Measurements from ENCODE around the gene DYNC1I1. TPM values are rescaled to one million over a fixed set of nuclear protein-coding genes. Genes with fewer than 3 reads are reported as not detected.

DYNC1I1 gene
- polyA plus RNA-seq, 1 of the 3 experiments (the other 2 are of a cell fraction), result 0.05 TPM

DNA sequence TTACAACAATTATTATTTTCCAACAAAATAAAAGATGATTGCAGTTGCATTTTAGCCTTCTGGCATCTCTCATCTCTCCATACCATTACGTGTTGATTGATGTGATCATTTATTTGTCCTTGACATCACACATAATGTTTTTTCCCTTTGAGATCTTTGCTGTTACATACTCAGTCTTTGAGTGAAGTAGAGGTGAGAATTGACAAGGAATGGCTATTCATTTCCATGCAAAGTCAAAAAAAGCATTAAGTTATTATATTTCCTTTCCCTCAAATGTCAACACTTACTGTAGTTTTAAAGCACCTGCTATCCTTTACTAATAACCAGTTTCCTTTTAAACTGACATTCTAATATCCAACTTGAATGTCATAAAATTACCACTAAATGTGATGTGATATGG, 33.6 kb downstream of the DYNC1I1 start:
- Histone ChIP-seq H3K9ac (no peak overlapping the region), H3K4me3 (ENCODE audit: low read depth in 2 of 2, low read length in 1 of 2) (no peak overlapping the region), H4K20me1 (ENCODE audit: insufficient read depth) (no peaks in the 10 kb centered on the region), H3K27ac (ENCODE audit: low read depth in 2 of 2, low read length in 1 of 2) (no peak overlapping the region), H3K36me3 (replicated peaks in 1 of 2; ENCODE audit: control insufficient read depth in 1 of 2, insufficient read depth in 2 of 2, low read length in 1 of 2) (no peaks in the 10 kb centered on the region), H3K79me2 (ENCODE audit: insufficient read depth) (no peaks in the 10 kb centered on the region), H2AFZ (ENCODE audit: low read depth) (no peak overlapping the region), H3K4me2 (no peak overlapping the region), H3K9me2 (no peaks in the 10 kb centered on the region), H3F3A (replicated peaks; ENCODE audit: insufficient read depth) (no peaks in the 10 kb centered on the region), H3K9me3 (no peaks in the 10 kb centered on the region), H3K4me1 (ENCODE audit: control insufficient read depth in 1 of 2, insufficient read depth in 2 of 2, low read depth in 1 of 2, low read length in 1 of 2) (peaks cover 0 to 8% of the 10 kb centered on the region in 2 experiments; a peak in 2 of 4 replicates), H3K27me3 (ENCODE audit: insufficient read depth) (0 out of 2 replicates have a peak, but pooled peaks cover 6% of the 10 kb centered on the region)
- TF ChIP-seq YY1 (IDR thresholded peaks at IDR 0.05; ENCODE audit: low read depth), result no peak
- no peak for TF ChIP-seq TCF12 (IDR thresholded peaks at IDR 0.05)
- TF ChIP-seq GATA2 (CRISPR knock-in tag; IDR thresholded peaks at IDR 0.05), result no peak
- TF ChIP-seq, protein P1, sequence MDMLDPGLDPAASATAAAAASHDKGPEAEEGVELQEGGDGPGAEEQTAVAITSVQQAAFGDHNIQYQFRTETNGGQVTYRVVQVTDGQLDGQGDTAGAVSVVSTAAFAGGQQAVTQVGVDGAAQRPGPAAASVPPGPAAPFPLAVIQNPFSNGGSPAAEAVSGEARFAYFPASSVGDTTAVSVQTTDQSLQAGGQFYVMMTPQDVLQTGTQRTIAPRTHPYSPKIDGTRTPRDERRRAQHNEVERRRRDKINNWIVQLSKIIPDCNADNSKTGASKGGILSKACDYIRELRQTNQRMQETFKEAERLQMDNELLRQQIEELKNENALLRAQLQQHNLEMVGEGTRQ (IDR thresholded peaks at IDR 0.05; ENCODE audit: borderline replicate concordance, low read depth, low read length), result no peak
- no peak for TF ChIP-seq TAF1 (IDR thresholded peaks at IDR 0.05; ENCODE audit: borderline replicate concordance, low read depth, low read length)
- no peak for TF ChIP-seq GABPA (IDR thresholded peaks at IDR 0.05; ENCODE audit: low read depth)
- no peak for TF ChIP-seq MXI1 (IDR thresholded peaks at IDR 0.05; ENCODE audit: low read depth, low read length)
- TF ChIP-seq NRF1 (IDR thresholded peaks at IDR 0.05; ENCODE audit: low read depth, low read length), result no peak
- no peak for TF ChIP-seq NFIC (IDR thresholded peaks at IDR 0.05; ENCODE audit: borderline replicate concordance)
- TF ChIP-seq RFX5 (IDR thresholded peaks at IDR 0.05; ENCODE audit: low read length), result no peak
- TF ChIP-seq MAX (IDR thresholded peaks at IDR 0.05; ENCODE audit: low read depth), result no peak
- TF ChIP-seq, protein P2, sequence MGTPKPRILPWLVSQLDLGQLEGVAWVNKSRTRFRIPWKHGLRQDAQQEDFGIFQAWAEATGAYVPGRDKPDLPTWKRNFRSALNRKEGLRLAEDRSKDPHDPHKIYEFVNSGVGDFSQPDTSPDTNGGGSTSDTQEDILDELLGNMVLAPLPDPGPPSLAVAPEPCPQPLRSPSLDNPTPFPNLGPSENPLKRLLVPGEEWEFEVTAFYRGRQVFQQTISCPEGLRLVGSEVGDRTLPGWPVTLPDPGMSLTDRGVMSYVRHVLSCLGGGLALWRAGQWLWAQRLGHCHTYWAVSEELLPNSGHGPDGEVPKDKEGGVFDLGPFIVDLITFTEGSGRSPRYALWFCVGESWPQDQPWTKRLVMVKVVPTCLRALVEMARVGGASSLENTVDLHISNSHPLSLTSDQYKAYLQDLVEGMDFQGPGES (IDR thresholded peaks at IDR 0.05; ENCODE audit: low read depth, low read length), result no peak
- no peak for TF ChIP-seq RXRA (IDR thresholded peaks at IDR 0.05; ENCODE audit: borderline replicate concordance, low read depth)
- TF ChIP-seq CHD2 (IDR thresholded peaks at IDR 0.05; ENCODE audit: low read length, partially characterized antibody), result no peak
- CTCF ChIA-PET, result interaction anchor here (1.0 kb wide), 1 partner anchor 11 kb away, joined by 4 read pairs; no protein-coding TSS in a partner anchor
- 24% methylated on average over 1 of the region's 1 CpG for WGBS (ENCODE audit: low lambda C conversion rate)
- DNase-seq, result no peak
- POLR2A ChIA-PET, result no interaction called here

GRCh38 chr7:95808396-95808795, 36.0 kb downstream of the DYNC1I1 start:
- TF ChIP-seq MEF2A (IDR thresholded peaks at IDR 0.05; ENCODE audit: borderline replicate concordance, low read depth) (no peak), MXI1 (IDR thresholded peaks at IDR 0.05; ENCODE audit: low read depth, low read length) (no peak), TCF12 (IDR thresholded peaks at IDR 0.05) (no peak), TAF1 (IDR thresholded peaks at IDR 0.05; ENCODE audit: borderline replicate concordance, low read depth, low read length) (no peak), TEAD4 (IDR thresholded peaks at IDR 0.05; ENCODE audit: borderline replicate concordance, insufficient read depth) (no peak), MAX (IDR thresholded peaks at IDR 0.05; ENCODE audit: low read depth) (no peak), CHD2 (IDR thresholded peaks at IDR 0.05; ENCODE audit: low read length, partially characterized antibody) (no peak), RXRA (IDR thresholded peaks at IDR 0.05; ENCODE audit: borderline replicate concordance, low read depth) (no peak)
- TF ChIP-seq, protein P3, sequence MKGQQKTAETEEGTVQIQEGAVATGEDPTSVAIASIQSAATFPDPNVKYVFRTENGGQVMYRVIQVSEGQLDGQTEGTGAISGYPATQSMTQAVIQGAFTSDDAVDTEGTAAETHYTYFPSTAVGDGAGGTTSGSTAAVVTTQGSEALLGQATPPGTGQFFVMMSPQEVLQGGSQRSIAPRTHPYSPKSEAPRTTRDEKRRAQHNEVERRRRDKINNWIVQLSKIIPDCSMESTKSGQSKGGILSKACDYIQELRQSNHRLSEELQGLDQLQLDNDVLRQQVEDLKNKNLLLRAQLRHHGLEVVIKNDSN (IDR thresholded peaks at IDR 0.05; ENCODE audit: borderline replicate concordance, low read depth), result no peak
- 35% methylated on average over 2 of the region's 2 CpGs for WGBS (ENCODE audit: low lambda C conversion rate)
- CTCF ChIA-PET, result interaction anchor here (0.7 to 3.0 kb wide), 4 partner anchors 14 to 118 kb away, joined by 3 to 8 read pairs (median 4); no protein-coding TSS in a partner anchor
- no peaks in the 10 kb centered on the region for H3K9me2 ChIP-seq
- H3K4me3 ChIP-seq (ENCODE audit: low read depth in 2 of 2, low read length in 1 of 2), result no peak overlapping the region
- H3K27me3 ChIP-seq (ENCODE audit: insufficient read depth), result no peaks in the 10 kb centered on the region
- no peaks in the 10 kb centered on the region for H3K36me3 ChIP-seq (replicated peaks in 1 of 2; ENCODE audit: control insufficient read depth in 1 of 2, insufficient read depth in 2 of 2, low read length in 1 of 2)
- H3K9ac ChIP-seq, result no peak overlapping the region
- POLR2A ChIA-PET, result no interaction called here
- H3K4me2 ChIP-seq, result no peak overlapping the region
- H3F3A ChIP-seq (replicated peaks; ENCODE audit: insufficient read depth), result no peaks in the 10 kb centered on the region
- H3K79me2 ChIP-seq (ENCODE audit: insufficient read depth), result no peaks in the 10 kb centered on the region
- H2AFZ ChIP-seq (ENCODE audit: low read depth), result no peak overlapping the region
- peaks cover 0 to 15% of the 10 kb centered on the region in 2 experiments; a peak in 2 of 4 replicates for H3K4me1 ChIP-seq (ENCODE audit: control insufficient read depth in 1 of 2, insufficient read depth in 2 of 2, low read depth in 1 of 2, low read length in 1 of 2)
- no peaks in the 10 kb centered on the region for H3K9me3 ChIP-seq
- DNase-seq, result no peak
- no peaks in the 10 kb centered on the region for H4K20me1 ChIP-seq (ENCODE audit: insufficient read depth)
- no peak overlapping the region for H3K27ac ChIP-seq (ENCODE audit: low read depth in 2 of 2, low read length in 1 of 2)
